ENCODE results near the gene CYLD. TPM values are rescaled to one million over a fixed set of nuclear protein-coding genes. Genes with fewer than 3 reads are reported as not detected.

The CYLD gene
- total RNA-seq, 2 experiments from 2014 or later: 133 to 135 TPM

DNA sequence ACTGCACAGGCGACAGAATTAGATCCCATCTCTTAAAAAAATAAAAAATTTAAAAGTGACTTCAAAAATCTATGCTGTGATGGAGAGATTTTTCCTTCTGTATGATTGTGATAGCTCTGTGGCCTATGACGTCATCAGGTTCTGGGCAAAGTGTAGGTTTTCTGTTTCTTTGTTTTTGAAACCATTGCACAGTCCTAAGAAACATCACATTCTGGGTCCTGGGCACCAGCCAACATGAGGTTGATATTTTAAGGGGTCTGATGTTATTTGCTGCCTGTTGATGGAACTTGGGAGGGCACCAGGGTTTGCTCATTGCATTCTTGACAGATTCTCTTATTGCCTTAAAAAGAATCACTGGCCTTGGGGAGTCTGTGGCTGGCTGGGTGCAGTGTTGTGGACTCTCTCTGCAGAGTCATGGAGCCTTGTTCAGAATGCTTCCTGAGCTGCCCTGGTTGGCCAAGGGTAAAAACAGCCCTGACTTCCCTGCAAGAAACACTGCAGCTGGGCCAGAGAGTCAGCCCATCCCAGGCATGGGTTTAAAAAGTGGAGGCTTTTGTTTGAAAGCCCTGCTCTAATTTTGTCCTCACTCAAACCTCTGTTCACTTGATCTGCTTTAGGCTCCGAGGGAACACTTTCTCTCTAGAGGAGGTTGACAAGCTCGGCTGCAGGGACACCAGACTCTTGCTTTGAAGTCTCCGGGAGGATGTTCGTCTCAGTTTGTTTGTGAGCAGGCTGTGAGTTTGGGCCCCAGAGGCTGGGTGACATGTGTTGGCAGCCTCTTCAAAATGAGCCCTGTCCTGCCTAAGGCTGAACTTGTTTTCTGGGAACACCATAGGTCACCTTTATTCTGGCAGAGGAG lies 10.5 kb upstream of the CYLD start:
- H3K27me3 Mint-ChIP-seq: no peaks in the 10 kb centered on the region
- peak overlapping the region; percentile 77 for H3K27ac Mint-ChIP-seq
- POLR2A ChIA-PET: interaction anchor here (0.7 to 1.2 kb wide), 3 partner anchors 10 to 57 kb away, joined by 3 read pairs; partner anchors contain the start of gene CYLD
- DNase-seq: peak; percentile 36
- H3K4me3 Mint-ChIP-seq: no peak overlapping the region
- peaks cover 33% of the 10 kb centered on the region for H3K36me3 Mint-ChIP-seq
- H3K4me1 Mint-ChIP-seq (ENCODE audit: low read depth): peaks cover 34% of the 10 kb centered on the region
- intact Hi-C loops (cut with micrococcal nuclease): no loop called here
- no peaks in the 10 kb centered on the region for H3K9me3 Mint-ChIP-seq
- CTCF ChIA-PET: interaction anchor here (1.1 to 2.5 kb wide), 6 partner anchors 13 to 75 kb away, joined by 3 to 9 read pairs (median 4); no protein-coding TSS in a partner anchor

DNA sequence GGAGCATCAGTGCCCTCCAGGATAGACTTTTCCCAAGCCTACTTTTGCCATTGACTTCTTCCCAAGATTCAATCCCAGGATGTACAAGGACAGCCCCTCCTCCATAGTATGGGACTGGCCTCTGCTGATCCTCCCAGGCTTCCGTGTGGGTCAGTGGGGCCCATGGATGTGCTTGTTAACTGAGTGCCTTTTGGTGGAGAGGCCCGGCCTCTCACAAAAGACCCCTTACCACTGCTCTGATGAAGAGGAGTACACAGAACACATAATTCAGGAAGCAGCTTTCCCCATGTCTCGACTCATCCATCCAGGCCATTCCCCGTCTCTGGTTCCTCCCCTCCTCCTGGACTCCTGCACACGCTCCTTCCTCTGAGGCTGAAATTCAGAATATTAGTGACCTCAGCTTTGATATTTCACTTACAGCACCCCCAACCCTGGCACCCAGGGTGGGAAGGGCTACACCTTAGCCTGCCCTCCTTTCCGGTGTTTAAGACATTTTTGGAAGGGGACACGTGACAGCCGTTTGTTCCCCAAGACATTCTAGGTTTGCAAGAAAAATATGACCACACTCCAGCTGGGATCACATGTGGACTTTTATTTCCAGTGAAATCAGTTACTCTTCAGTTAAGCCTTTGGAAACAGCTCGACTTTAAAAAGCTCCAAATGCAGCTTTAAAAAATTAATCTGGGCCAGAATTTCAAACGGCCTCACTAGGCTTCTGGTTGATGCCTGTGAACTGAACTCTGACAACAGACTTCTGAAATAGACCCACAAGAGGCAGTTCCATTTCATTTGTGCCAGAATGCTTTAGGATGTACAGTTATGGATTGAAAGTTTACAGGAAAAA lies 9.7 kb upstream of the CYLD start:
- no peak for DNase-seq
- ChIA-PET CTCF (interaction anchor here (1.3 to 2.5 kb wide), 4 partner anchors 13 to 74 kb away, joined by 4 to 9 read pairs (median 6); no protein-coding TSS in a partner anchor), POLR2A (interaction anchor here (1.2 kb wide), 2 partner anchors 9 to 33 kb away, joined by 3 read pairs; partner anchors contain the start of gene CYLD)
- H3K4me1 Mint-ChIP-seq (ENCODE audit: low read depth): peaks cover 43% of the 10 kb centered on the region
- no peaks in the 10 kb centered on the region for H3K9me3 Mint-ChIP-seq
- H3K36me3 Mint-ChIP-seq: peaks cover 29% of the 10 kb centered on the region
- peak overlapping the region; percentile 8 for H3K27ac Mint-ChIP-seq
- no peak overlapping the region for H3K4me3 Mint-ChIP-seq
- no peaks in the 10 kb centered on the region for H3K27me3 Mint-ChIP-seq
- intact Hi-C loops (cut with micrococcal nuclease): no loop called here

DNA sequence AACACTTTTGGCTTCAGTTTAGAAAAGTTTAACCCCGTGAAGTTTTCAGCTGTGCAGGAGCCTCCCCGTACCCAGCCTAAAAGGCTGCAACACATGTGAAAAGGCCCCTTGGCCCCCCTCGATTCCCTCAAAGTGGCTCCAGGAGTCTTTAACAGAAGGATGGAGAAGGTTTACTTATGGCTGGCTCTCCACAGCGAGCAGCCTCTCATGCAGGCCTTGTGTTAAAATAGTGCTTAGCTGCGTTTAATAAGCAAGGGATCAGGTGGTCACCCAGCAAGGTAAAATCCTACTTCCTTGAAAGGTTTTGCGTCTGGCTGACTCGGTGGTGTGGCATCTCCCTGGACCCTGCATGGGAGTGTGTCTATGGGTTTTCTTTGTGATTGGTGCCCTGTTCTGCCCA lies 8.4 kb upstream of the CYLD start:
- ChIA-PET POLR2A (no interaction called here), CTCF (interaction anchor here (4.7 kb wide), 1 partner anchor 62 kb away, joined by 16 read pairs; no protein-coding TSS in a partner anchor)
- no peak for DNase-seq
- Mint-ChIP-seq H3K36me3 (peaks cover 26% of the 10 kb centered on the region), H3K9me3 (no peaks in the 10 kb centered on the region), H3K27me3 (no peaks in the 10 kb centered on the region), H3K27ac (no peak overlapping the region), H3K4me3 (no peak overlapping the region), H3K4me1 (ENCODE audit: low read depth) (peaks cover 45% of the 10 kb centered on the region)
- intact Hi-C loops (cut with micrococcal nuclease): no loop called here

DNA sequence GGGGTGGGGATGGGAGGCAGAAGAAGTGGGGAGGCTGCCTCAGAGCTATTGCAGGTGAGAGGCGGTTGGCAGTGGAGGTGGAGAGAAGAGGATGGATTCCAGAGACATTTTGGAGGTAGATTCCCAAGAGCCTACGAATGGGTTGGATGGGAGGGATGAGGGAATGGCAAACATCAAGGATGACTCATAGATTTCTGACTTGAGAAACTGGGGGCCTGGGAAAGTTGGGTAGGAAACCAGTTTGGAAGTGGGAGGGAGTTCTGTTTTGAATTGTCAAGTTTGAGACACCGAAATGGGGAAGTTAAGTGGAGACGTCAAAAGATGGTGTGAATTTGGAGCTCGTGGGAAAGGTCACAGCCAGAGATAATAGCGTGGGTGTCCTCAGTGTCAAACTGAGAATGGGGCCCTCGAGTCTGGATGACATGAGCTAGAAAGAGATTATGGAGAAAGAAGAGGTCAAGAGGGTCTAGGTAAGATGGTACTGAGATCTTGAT lies 6.2 kb upstream of the CYLD start:
- Mint-ChIP-seq H3K27ac (peak overlapping the region; percentile 10), H3K4me1 (ENCODE audit: low read depth) (peaks cover 54% of the 10 kb centered on the region), H3K4me3 (no peak overlapping the region), H3K27me3 (no peaks in the 10 kb centered on the region), H3K36me3 (peaks cover 17% of the 10 kb centered on the region), H3K9me3 (no peaks in the 10 kb centered on the region)
- intact Hi-C loops (cut with micrococcal nuclease): no loop called here
- ChIA-PET CTCF (interaction anchor here (1.0 to 4.7 kb wide), 10 partner anchors 9 to 70 kb away, joined by 3 to 16 read pairs (median 4); partner anchors contain the start of gene SNX20), POLR2A (interaction anchor here (0.8 to 1.3 kb wide), 3 partner anchors 9 to 54 kb away, joined by 3 to 4 read pairs (median 4); partner anchors contain the start of gene SNX20)
- peak; percentile 61 for DNase-seq

DNA sequence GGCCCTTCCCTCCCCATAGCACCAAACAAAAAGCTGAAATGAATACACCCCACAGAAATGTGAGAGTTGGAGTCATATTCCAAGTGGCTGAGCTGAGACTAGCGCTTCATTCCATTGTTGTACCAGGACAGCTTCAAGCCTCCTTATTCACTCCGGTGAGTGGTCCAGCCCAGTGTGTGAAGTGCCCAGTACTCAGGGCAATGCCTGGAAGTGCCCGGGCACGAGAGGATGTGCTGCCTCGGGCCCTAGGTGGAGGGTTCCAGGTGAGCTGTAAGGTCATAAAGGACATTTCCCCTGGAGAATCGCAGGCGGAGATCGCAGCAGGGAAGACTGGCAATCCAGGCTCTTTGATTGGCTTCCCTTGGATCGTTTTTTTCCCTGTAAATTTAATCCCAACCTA lies 5.4 kb upstream of the CYLD start:
- H3K36me3 Mint-ChIP-seq: peaks cover 13% of the 10 kb centered on the region
- CTCF ChIA-PET: interaction anchor here (1.0 to 4.7 kb wide), 10 partner anchors 8 to 71 kb away, joined by 3 to 16 read pairs (median 4); partner anchors contain the start of gene SNX20
- DNase-seq: no peak
- POLR2A ChIA-PET: interaction anchor here (0.8 to 1.4 kb wide), 4 partner anchors 9 to 55 kb away, joined by 3 to 4 read pairs (median 4); partner anchors contain the start of gene SNX20
- H3K9me3 Mint-ChIP-seq: no peaks in the 10 kb centered on the region
- peaks cover 52% of the 10 kb centered on the region for H3K4me1 Mint-ChIP-seq (ENCODE audit: low read depth)
- H3K27ac Mint-ChIP-seq: no peak overlapping the region
- H3K4me3 Mint-ChIP-seq: no peak overlapping the region
- H3K27me3 Mint-ChIP-seq: no peaks in the 10 kb centered on the region
- intact Hi-C loops (cut with micrococcal nuclease): no loop called here

DNA sequence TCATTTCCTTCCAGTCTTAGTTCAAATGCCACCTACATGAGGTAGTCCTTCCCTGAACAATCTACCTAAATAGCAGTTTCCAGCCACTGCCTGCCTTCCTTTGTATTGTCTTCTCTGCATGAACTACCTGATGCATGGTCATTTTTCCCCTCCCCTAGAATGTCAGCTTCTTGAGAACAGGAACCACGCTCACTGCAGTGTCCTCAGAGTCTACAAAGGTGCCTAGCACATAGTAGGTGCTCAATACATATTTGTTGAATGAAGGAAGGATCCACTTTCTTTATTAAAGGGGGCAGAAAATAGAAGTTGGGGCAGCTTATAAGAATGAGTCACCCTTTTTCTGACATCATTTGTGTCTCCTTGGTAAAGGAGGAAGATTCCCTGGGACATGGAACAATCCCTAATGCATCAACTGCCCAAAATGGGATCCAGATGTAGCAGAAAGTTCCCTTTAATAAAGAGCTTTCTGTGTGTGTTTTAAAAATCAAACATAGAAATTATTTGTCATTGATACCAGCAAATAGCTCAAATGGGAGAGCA lies 4.4 kb upstream of the CYLD start:
- ChIA-PET POLR2A (interaction anchor here (1.4 kb wide), 1 partner anchor 19 kb away, joined by 3 read pairs; no protein-coding TSS in a partner anchor), CTCF (interaction anchor here (1.0 to 4.7 kb wide), 2 partner anchors 59 to 66 kb away, joined by 3 to 16 read pairs; no protein-coding TSS in a partner anchor)
- Mint-ChIP-seq H3K4me1 (ENCODE audit: low read depth) (peaks cover 42% of the 10 kb centered on the region), H3K4me3 (no peak overlapping the region), H3K27ac (no peak overlapping the region), H3K36me3 (peaks cover 7% of the 10 kb centered on the region), H3K9me3 (no peaks in the 10 kb centered on the region), H3K27me3 (no peaks in the 10 kb centered on the region)
- no peak for DNase-seq
- intact Hi-C loops (cut with micrococcal nuclease): no loop called here

DNA sequence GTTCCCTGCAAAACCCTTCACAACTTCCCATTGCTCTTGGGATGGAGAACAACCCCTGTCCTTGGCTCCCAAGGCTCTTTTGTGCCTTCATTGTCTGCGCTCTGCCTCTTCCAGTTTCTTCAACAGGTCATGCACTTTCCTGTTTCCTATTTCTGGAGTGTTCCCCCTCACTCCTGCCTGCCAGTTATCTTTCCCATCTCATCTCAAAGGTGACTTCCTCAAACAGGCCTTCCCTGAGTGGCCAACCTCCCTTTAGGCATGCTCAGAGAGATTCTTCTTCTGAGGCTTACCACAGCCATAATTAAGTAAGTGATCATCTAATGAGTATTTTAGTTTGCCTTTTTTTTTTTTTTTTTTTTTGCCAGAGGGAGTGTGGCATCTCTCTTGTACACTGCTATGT lies 2.9 kb upstream of the CYLD start:
- H3K9me3 Mint-ChIP-seq: no peaks in the 10 kb centered on the region
- no peak for DNase-seq
- H3K4me1 Mint-ChIP-seq (ENCODE audit: low read depth): peaks cover 45% of the 10 kb centered on the region
- no peaks in the 10 kb centered on the region for H3K27me3 Mint-ChIP-seq
- H3K4me3 Mint-ChIP-seq: no peak overlapping the region
- POLR2A ChIA-PET: no interaction called here
- intact Hi-C loops (cut with micrococcal nuclease): no loop called here
- H3K27ac Mint-ChIP-seq: no peak overlapping the region
- CTCF ChIA-PET: no interaction called here
- H3K36me3 Mint-ChIP-seq: peaks cover 11% of the 10 kb centered on the region

DNA sequence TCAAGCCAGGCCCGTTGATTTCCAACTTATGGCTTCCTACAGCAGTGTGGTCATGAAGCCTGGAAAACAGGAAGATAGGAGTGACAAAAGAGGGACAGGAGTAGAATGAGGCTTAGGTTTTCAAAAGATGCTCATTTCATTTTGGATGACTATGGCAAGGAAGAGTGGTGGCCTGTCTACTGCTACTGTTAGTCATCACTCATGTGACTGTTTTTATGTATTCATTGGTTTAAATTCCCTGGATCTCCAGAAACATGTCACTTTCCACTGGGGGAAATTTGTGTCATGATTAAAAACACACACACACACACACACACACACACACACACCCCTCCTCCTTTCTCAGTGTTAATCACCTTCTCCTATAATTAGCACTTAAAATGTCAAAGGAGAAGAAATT lies 1.1 kb upstream of the CYLD start:
- intact Hi-C loops (cut with micrococcal nuclease): loop anchor here (1.0 to 10.0 kb wide), 6 partner anchors 42 to 716 kb away; partner anchors contain the start of genes ADCY7, CNEP1R1 and NKD1
- Mint-ChIP-seq H3K27ac (peak overlapping the region; percentile 94), H3K9me3 (no peaks in the 10 kb centered on the region), H3K36me3 (peaks cover 25% of the 10 kb centered on the region), H3K4me1 (ENCODE audit: low read depth) (peaks cover 51% of the 10 kb centered on the region), H3K4me3 (peak overlapping the region; percentile 82), H3K27me3 (no peaks in the 10 kb centered on the region)
- no peak for DNase-seq
- ChIA-PET POLR2A (interaction anchor here (0.6 to 7.2 kb wide), 7 partner anchors 24 to 1261 kb away, joined by 3 to 81 read pairs (median 6); partner anchors contain the start of gene SNX20), CTCF (interaction anchor here (1.2 to 2.2 kb wide), 5 partner anchors 43 to 75 kb away, joined by 5 to 13 read pairs (median 6); no protein-coding TSS in a partner anchor)

DNA sequence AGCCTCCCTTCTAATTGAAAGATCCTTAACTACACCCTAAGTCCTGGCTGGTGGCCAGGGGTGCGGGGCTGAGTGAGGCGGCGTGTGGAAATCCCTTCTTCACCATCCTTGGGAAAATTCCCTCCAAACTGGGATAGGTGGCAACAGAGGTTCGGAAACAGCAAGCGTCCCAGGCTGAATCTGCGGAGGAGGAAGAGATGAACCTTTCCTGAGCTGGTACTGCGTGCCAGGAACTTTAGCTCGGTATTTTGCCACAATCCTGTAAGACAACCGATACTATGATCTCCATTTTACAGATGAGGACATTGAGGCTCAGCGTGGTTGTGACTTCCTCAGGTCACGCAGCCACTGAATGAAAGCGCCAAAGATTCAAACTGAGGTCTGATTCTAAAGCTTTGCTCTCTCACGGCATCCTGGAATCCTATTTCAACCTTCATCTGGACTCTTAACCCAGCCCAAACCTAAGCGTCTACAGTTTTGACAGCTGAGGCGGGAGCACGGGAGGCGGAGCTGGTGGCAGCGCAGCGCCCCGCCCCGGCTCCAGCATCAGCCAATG lies 583 bp upstream of the CYLD start:
- Mint-ChIP-seq H3K4me1 (ENCODE audit: low read depth) (peaks cover 49% of the 10 kb centered on the region), H3K27ac (peak overlapping the region; percentile 94), H3K9me3 (no peaks in the 10 kb centered on the region), H3K27me3 (no peaks in the 10 kb centered on the region), H3K36me3 (peaks cover 29% of the 10 kb centered on the region), H3K4me3 (peak overlapping the region; percentile 82)
- no peak for DNase-seq
- ChIA-PET POLR2A (interaction anchor here (0.8 to 7.2 kb wide), 10 partner anchors 10 to 74 kb away, joined by 3 to 81 read pairs (median 6); partner anchors contain the start of gene SNX20), CTCF (interaction anchor here (0.6 to 2.2 kb wide), 13 partner anchors 15 to 716 kb away, joined by 3 to 13 read pairs (median 5); partner anchors contain the start of gene CNEP1R1)
- intact Hi-C loops (cut with micrococcal nuclease): loop anchor here (1.0 to 10.0 kb wide), 6 partner anchors 43 to 717 kb away; partner anchors contain the start of genes ADCY7, CNEP1R1 and NKD1

DNA sequence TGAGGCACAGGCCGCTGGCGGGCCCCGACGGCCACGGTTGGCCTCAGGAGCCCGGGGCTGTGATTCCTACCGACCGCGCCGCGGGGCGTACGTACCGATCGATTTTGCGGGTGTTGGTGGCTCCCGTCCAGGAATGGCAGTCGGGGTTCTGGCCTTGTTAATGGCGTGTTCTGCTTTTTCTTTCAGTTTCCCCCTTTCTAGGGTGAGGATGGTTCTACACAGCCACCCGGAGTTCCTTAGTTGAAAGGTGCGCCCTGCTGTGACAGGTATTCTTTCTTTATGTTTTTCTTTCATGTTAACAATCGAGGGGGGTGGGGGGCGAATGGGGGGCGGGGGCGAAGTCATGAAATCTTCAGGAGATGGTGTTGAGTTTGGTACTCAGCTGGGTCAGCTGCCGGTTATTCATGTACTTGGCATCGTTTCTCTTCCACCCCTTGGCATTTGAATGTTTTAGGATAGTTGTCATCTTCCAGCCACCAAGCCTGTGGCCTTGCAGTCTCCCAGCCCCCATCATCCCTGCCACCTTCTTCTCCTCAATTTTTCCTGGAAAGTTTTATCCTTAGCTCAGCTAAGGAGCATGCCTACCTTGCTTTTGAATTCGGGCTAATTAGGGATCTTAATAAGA lies 802 bp downstream of the CYLD start:
- H3K9me3 Mint-ChIP-seq: no peaks in the 10 kb centered on the region
- peaks cover 46% of the 10 kb centered on the region for H3K4me1 Mint-ChIP-seq (ENCODE audit: low read depth)
- no peaks in the 10 kb centered on the region for H3K27me3 Mint-ChIP-seq
- peak; percentile 67 for DNase-seq
- CTCF ChIA-PET: interaction anchor here (6.4 to 9.9 kb wide), 2 partner anchors 64 to 76 kb away, joined by 71 to 153 read pairs; partner anchors contain the start of gene SNX20
- H3K4me3 Mint-ChIP-seq: peak overlapping the region; percentile 94
- peaks cover 34% of the 10 kb centered on the region for H3K36me3 Mint-ChIP-seq
- POLR2A ChIA-PET: interaction anchor here (5.2 to 7.2 kb wide), 2 partner anchors 44 to 63 kb away, joined by 37 to 81 read pairs; partner anchors contain the start of gene SNX20
- intact Hi-C loops (cut with micrococcal nuclease): loop anchor here (5.0 to 10.0 kb wide), 2 partner anchors 475 to 718 kb away; partner anchors contain the start of genes ADCY7 and CNEP1R1
- H3K27ac Mint-ChIP-seq: peak overlapping the region; percentile 97

Measured in activated CD4-positive, alpha-beta memory T cell treated with anti-CD3 and anti-CD28 coated beads for 36 hours (primary cell).